H1 (cell line): ENCODE results near the gene CASK. TPM values are rescaled to one million over a fixed set of nuclear protein-coding genes. Genes with fewer than 3 reads are reported as not detected.

Source experiments
- CTCF ChIA-PET: fragments of 300-600 bp; sonication (Branson Sonifier 250); formaldehyde crosslinking; loops from one replicate; lab custom pipeline; 2021; ENCODE audit not compliant: partially characterized antibody; lab: Charles Lee
- POLR2A ChIA-PET: fragments of 300-600 bp; sonication (Branson Sonifier 250); formaldehyde crosslinking; loops from one replicate; lab custom pipeline; 2021; ENCODE audit warnings: inconsistent platforms; ENCODE audit not compliant: partially characterized antibody; lab: Charles Lee
- DNase-seq, 2 experiments: peaks; one replicate each; pipeline versions ENCODE4 v3.0.0 to v3.0.0-alpha.2; 2010 to 2022; ENCODE audit warnings: low spot score in 2 of 2, low read depth in 1 of 2, mixed read lengths in 1 of 2
- FAIRE-seq: peaks from 2 replicates; lab custom pipeline; 2011; peaks lifted over from hg19 to GRCh38; lab: Jason Lieb, UNC
- H2AFZ ChIP-seq: 2 replicates; pipeline ENCODE4 v1.8.1; 2012; ENCODE audit warnings: low read length, inconsistent platforms
- H2AK5ac ChIP-seq: 2 replicates; pipeline ENCODE4 v1.6.1; 2013; ENCODE audit warnings: low read depth, low read length
- H2BK120ac ChIP-seq: replicated peaks from 2 replicates; pipeline ENCODE3; 2013; ENCODE audit warnings: low read depth, low read length, inconsistent platforms
- H2BK12ac ChIP-seq: 2 replicates; pipeline ENCODE4 v1.6.1; 2013; ENCODE audit warnings: low read depth, low read length
- H2BK15ac ChIP-seq: 2 replicates; pipeline ENCODE4 v1.6.1; 2013; ENCODE audit warnings: low read length
- H2BK20ac ChIP-seq: 2 replicates; pipeline ENCODE4 v1.6.1; 2013; ENCODE audit warnings: low read length
- H2BK5ac ChIP-seq: 2 replicates; pipeline ENCODE4 v1.6.1; 2013; ENCODE audit warnings: low read depth, low read length
- H3K14ac ChIP-seq: 2 replicates; pipeline ENCODE4 v1.6.1; 2013; ENCODE audit warnings: inconsistent platforms; ENCODE audit not compliant: insufficient read length
- H3K18ac ChIP-seq: 2 replicates; pipeline ENCODE4 v1.6.1; 2013; ENCODE audit warnings: low read length; ENCODE audit errors: extremely low read depth
- H3K23ac ChIP-seq: 2 replicates; pipeline ENCODE4 v1.6.1; 2013; ENCODE audit warnings: inconsistent platforms; ENCODE audit not compliant: insufficient read length
- H3K23me2 ChIP-seq: 2 replicates; pipeline ENCODE4 v1.6.1; 2013; ENCODE audit warnings: low read depth, low read length
- H3K27ac ChIP-seq: 2 replicates; pipeline ENCODE4 v1.6.1; 2011; ENCODE audit warnings: low read depth, low read length, inconsistent platforms
- H3K27me3 ChIP-seq, 4 experiments: replicated peaks in 1 of 4; 1 replicate in 1 of 4; 2 replicates in 3 of 4; pipeline versions ENCODE4 v1.6.1 to v1.8.1; 2011 to 2013; ENCODE audit warnings: low read length in 3 of 4, mild to moderate bottlenecking in 3 of 4, inconsistent platforms in 2 of 4, mixed read lengths in 2 of 4, moderate library complexity in 1 of 4; ENCODE audit not compliant: control insufficient read depth in 3 of 4, insufficient read depth in 3 of 4; ENCODE audit errors: extremely low read depth in 1 of 4
- H3K36me3 ChIP-seq, 4 experiments: 2 replicates each; pipeline versions ENCODE4 v1.6.1 to v1.8.1; 2011 to 2013; ENCODE audit warnings: mild to moderate bottlenecking in 4 of 4, low read length in 3 of 4, moderate library complexity in 2 of 4, control low read depth in 1 of 4, inconsistent platforms in 1 of 4; ENCODE audit not compliant: insufficient read depth in 4 of 4, control insufficient read depth in 2 of 4
- H3K4ac ChIP-seq: replicated peaks from 2 replicates; pipeline ENCODE3; 2013; ENCODE audit warnings: low read length, low read depth, mixed read lengths, inconsistent platforms; ENCODE audit not compliant: insufficient read length
- H3K4me1 ChIP-seq, 4 experiments: replicated peaks in 1 of 4; 1 replicate in 1 of 4; 2 replicates in 3 of 4; pipeline versions ENCODE4 v1.6.1 to v1.8.1; 2011 to 2013; ENCODE audit warnings: low read length in 3 of 4, inconsistent platforms in 2 of 4, mixed read lengths in 1 of 4; ENCODE audit not compliant: insufficient read depth in 4 of 4, control insufficient read depth in 3 of 4
- H3K4me2 ChIP-seq, 2 experiments: 2 replicates each; pipeline versions ENCODE4 v1.6.1 to v1.8.1; 2011 to 2013; ENCODE audit warnings: low read depth in 2 of 2, low read length in 2 of 2, control low read depth in 1 of 2, inconsistent platforms in 1 of 2, mild to moderate bottlenecking in 1 of 2; ENCODE audit not compliant: insufficient read depth in 1 of 2
- H3K4me3 ChIP-seq, 4 experiments: fragments of 200-600, 300-600 bp in 1 of 4; sonication (generic), shearing (Covaris generic), sonication (Bioruptor Twin) in 1 of 4; 2 replicates each; pipeline versions ENCODE4 v1.5.1 to v1.8.1; 2011 to 2016; ENCODE audit warnings: low read length in 4 of 4, low read depth in 3 of 4, control low read depth in 2 of 4, inconsistent platforms in 2 of 4, mild to moderate bottlenecking in 2 of 4, mixed read lengths in 1 of 4, moderate library complexity in 1 of 4; ENCODE audit not compliant: insufficient read depth in 2 of 4; ENCODE audit errors: extremely low read depth in 1 of 4
- H3K56ac ChIP-seq: replicated peaks from 2 replicates; pipeline ENCODE3; 2013; ENCODE audit warnings: low read depth, mild to moderate bottlenecking, mixed read lengths, low read length, inconsistent platforms; ENCODE audit not compliant: insufficient read length
- H3K79me1 ChIP-seq: 2 replicates; pipeline ENCODE4 v1.6.1; 2013; ENCODE audit warnings: low read depth, low read length, control low read depth
- H3K79me2 ChIP-seq, 2 experiments: 2 replicates each; pipeline versions ENCODE4 v1.6.1 to v1.8.1; 2012 to 2013; ENCODE audit warnings: low read length in 2 of 2, mild to moderate bottlenecking in 2 of 2, inconsistent platforms in 1 of 2; ENCODE audit not compliant: insufficient read depth in 2 of 2, control insufficient read depth in 1 of 2
- H3K9ac ChIP-seq, 4 experiments: replicated peaks in 1 of 4; 1 replicate in 1 of 4; 2 replicates in 3 of 4; pipeline versions ENCODE4 v1.6.1 to v1.8.1; 2011 to 2013; ENCODE audit warnings: low read depth in 3 of 4, low read length in 3 of 4, control low read depth in 2 of 4, mild to moderate bottlenecking in 2 of 4, moderate library complexity in 2 of 4, inconsistent platforms in 1 of 4; ENCODE audit errors: extremely low read depth in 1 of 4
- H3K9me3 ChIP-seq, 2 experiments: 2 replicates each; pipeline versions ENCODE4 v1.6.1 to v1.8.1; 2012 to 2013; ENCODE audit warnings: mild to moderate bottlenecking in 2 of 2, moderate library complexity in 2 of 2, control low read depth in 1 of 2, inconsistent platforms in 1 of 2, low read depth in 1 of 2, low read length in 1 of 2, mixed read lengths in 1 of 2; ENCODE audit not compliant: insufficient read depth in 2 of 2
- H4K20me1 ChIP-seq, 2 experiments: replicated peaks in 1 of 2; 2 replicates each; pipeline versions ENCODE3 to v1.8.1; 2011 to 2013; ENCODE audit warnings: inconsistent platforms in 2 of 2, low read length in 2 of 2, mild to moderate bottlenecking in 1 of 2; ENCODE audit not compliant: insufficient read depth in 2 of 2, control insufficient read depth in 1 of 2
- H4K5ac ChIP-seq: 2 replicates; pipeline ENCODE4 v1.6.1; 2013; ENCODE audit warnings: low read length, low read depth, mixed read lengths, inconsistent platforms; ENCODE audit not compliant: insufficient read length
- H4K8ac ChIP-seq: 2 replicates; pipeline ENCODE4 v1.8.0; 2013; ENCODE audit warnings: mild to moderate bottlenecking, moderate library complexity, low read length, inconsistent platforms; ENCODE audit not compliant: insufficient read depth; ENCODE audit errors: extremely low read depth
- H4K91ac ChIP-seq: replicated peaks from 2 replicates; pipeline ENCODE3; 2013; ENCODE audit warnings: low read length, mixed read lengths, inconsistent platforms; ENCODE audit not compliant: insufficient read length
- BRCA1 ChIP-seq: IDR thresholded peaks from 2 replicates; pipeline ENCODE4 v1.6.1; 2012; ENCODE audit warnings: low read depth, low read length, improper control_type of control experiment
- POLR2A ChIP-seq, 2 experiments: IDR thresholded peaks; 1 replicate in 1 of 2; 2 replicates in 1 of 2; pipeline ENCODE4 v1.6.1; 2011; ENCODE audit warnings: low read depth in 2 of 2, low read length in 2 of 2, mild to moderate bottlenecking in 2 of 2; ENCODE audit errors: control extremely low read depth in 1 of 2
- TCF12 ChIP-seq: IDR thresholded peaks from 2 replicates; pipeline ENCODE4 v1.6.1; 2011; ENCODE audit warnings: low read depth, mild to moderate bottlenecking, low read length
- WGBS, 2 experiments: shearing (Covaris generic) in 1 of 2; methylation state at CpG; one replicate each; pipeline versions ENCODE4 v1.1.6 to v1.1.7; 2013 to 2015; ENCODE audit warnings: low lambda C conversion rate in 2 of 2, mixed read lengths in 2 of 2, inconsistent platforms in 1 of 2, low coverage in 1 of 2, missing lambda C conversion rate in 1 of 2; ENCODE audit not compliant: insufficient replicate concordance in 2 of 2, insufficient coverage in 1 of 2, insufficient read length in 1 of 2; ENCODE audit errors: extremely low coverage in 1 of 2, missing lambda C conversion rate in 1 of 2; 5-methylcytosine and 5-hydroxymethylcytosine counted together
- polyA plus RNA-seq, 7 experiments: library from polyadenylated mRNA; depleted of rRNA in 3 of 7; stranded (reverse) in 5 of 7; unstranded in 2 of 7; fragments of >200 nt in 5 of 7; fragments of 200-250 nt in 2 of 7; gene quantifications; 1 replicate in 5 of 7; 2 replicates in 1 of 7; 4 replicates in 1 of 7; pipeline versions ENCODE4 v1.2.1 to v1.2.3, GENCODE V29; 2011 to 2013; ENCODE audit warnings: missing spikeins in 2 of 7, mixed read lengths in 2 of 7
- total RNA-seq: library from RNA; stranded (reverse); fragmentation: NEBNext Ultra II Directional; extraction: Animal tissue kit (Norgen Biotek cat#: 25700); gene quantifications from 2 replicates; pipeline ENCODE4 v1.2.1, GENCODE V29; 2021

Gene CASK
- total and polyA plus RNA-seq, 2 of the 8 experiments (the other 6 are each of a cell fraction or from before 2014, with no cell fraction given), result 21.6 to 55.1 TPM

DNA sequence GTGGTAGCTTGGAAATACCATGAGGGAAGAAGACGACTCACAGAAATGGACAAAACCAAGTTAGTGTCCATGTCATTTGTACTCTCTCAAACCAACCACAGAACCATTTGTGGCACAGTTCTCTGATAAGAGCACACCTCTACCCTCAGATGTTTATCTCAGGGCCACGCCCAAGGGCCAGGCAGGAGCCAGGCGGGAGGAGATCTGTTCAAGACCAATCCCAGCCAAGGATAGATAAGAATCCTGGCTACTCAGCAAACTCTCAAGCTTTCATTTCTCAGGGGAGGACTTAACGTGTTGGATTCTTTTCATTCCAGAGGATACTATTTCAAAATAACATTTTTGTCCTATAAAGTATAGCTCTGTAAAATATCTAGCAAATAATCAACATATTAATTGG is 381.2 kb downstream of the CASK start:
- H3K79me1 ChIP-seq, result no peaks in the 10 kb centered on the region
- no peak overlapping the region for H3K4me2 ChIP-seq
- H3K14ac ChIP-seq, result no peak overlapping the region
- H2BK20ac ChIP-seq, result no peak overlapping the region
- H4K91ac ChIP-seq, result no peak overlapping the region
- no peak overlapping the region for H3K23ac ChIP-seq
- H3K4me3 ChIP-seq, result no peak overlapping the region
- no peak overlapping the region for H3K18ac ChIP-seq
- H3K79me2 ChIP-seq, result no peaks in the 10 kb centered on the region
- H3K56ac ChIP-seq, result no peak overlapping the region
- H2BK15ac ChIP-seq, result no peak overlapping the region
- H2BK12ac ChIP-seq, result no peak overlapping the region
- no peak overlapping the region for H2AFZ ChIP-seq
- no peaks in the 10 kb centered on the region; a peak in 1 of 8 replicates for H3K36me3 ChIP-seq
- H3K27me3 ChIP-seq, result no peaks in the 10 kb centered on the region
- H2BK120ac ChIP-seq, result no peak overlapping the region
- H3K23me2 ChIP-seq, result no peaks in the 10 kb centered on the region
- 84% methylated on average over 4 of the region's 4 CpGs; no CpG with 5 or more reads in 1 of the 2 experiments for WGBS, 2 experiments
- H3K4ac ChIP-seq, result no peak overlapping the region
- POLR2A ChIA-PET, result no interaction called here
- no peak overlapping the region for H3K27ac ChIP-seq
- no peak overlapping the region for H3K9ac ChIP-seq
- no peak for DNase-seq
- no peak overlapping the region for H4K5ac ChIP-seq
- CTCF ChIA-PET, result interaction anchor here (0.6 kb wide), 1 partner anchor 1415 kb away, joined by 3 read pairs; no protein-coding TSS in a partner anchor
- no peak overlapping the region for H2AK5ac ChIP-seq
- no peaks in the 10 kb centered on the region for H4K20me1 ChIP-seq
- H4K8ac ChIP-seq, result no peak overlapping the region
- no peak for FAIRE-seq
- no peaks in the 10 kb centered on the region for H3K4me1 ChIP-seq
- H2BK5ac ChIP-seq, result no peak overlapping the region
- H3K9me3 ChIP-seq, result no peaks in the 10 kb centered on the region
- TF ChIP-seq TCF12 (no peak), BRCA1 (no peak), POLR2A (IDR thresholded peaks at IDR 0.05; ENCODE audit: control extremely low read depth in 1 of 2, low read depth in 2 of 2, low read length in 2 of 2) (no peak)
